NCI-H2107 (cell line): Measurements from ENCODE around the gene DLGAP1.

Experiments used
- DNase-seq: peaks from one replicate; lab custom pipeline; 2025; lab: John Stamatoyannopoulos, UW

DLGAP1 gene

DNA sequence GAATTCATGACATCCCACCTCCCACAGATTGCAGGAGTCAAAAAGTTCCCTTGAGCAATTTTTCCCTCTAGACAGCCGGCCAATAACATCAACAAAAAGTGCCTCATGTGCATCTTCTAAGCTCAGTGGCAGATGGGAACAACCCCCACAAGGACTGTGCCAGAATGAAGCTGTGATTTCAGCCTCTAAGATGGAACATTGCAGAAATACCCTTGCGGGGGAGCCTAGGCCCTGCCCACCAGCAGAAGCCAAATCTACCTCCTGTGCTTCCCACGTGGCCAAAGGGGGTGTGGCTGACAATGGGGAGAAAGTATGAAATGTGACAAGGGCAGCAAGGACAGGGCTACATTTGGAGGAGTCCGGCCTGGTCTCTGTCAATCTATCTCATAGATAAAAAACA, 522.8 kb downstream of the DLGAP1 start:
- DNase-seq = no peak

DNA sequence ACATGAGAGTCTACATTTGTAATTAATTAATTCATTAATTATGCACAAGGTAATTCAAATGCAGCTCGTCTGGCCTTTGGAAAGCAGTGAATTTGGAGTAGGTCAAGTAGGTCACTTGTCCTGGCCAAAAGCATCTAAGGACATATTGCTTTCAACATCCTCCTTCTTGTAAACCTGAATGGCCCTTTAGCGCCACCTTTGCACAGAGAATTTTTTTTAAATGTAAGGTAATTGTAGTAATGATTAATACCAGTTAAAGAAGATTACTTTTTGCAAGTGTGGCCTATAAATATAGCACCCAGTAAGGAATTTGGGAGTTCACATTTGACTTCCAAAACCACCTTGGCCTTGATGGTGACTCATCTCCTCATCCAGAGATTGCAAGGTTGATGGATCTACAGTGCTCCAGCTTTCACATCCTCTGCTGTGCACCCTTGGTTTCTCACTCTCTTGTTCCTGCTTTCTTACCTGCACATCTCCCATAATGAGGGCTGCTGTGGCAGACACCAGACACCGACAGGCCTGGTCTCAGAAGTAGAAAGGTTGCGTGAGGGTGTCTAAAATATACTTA, 523.5 kb downstream of the DLGAP1 start:
- no peak for DNase-seq

DNA sequence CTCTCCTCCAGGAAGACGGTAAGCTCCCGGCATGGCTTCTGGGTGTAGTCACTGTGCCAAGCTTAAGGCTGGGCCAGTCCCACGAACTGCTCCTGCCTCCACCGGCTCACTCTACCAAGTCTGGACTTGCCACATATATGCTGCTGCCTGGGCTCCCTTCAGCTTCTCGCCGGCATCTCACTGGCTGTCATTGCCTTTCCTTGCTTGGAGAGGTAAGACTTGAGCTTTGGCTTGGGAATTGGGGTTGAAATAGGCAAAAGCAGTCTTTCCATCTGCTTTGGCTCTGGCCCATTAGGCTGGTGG, 524.1 kb downstream of the DLGAP1 start:
- DNase-seq = no peak

DNA sequence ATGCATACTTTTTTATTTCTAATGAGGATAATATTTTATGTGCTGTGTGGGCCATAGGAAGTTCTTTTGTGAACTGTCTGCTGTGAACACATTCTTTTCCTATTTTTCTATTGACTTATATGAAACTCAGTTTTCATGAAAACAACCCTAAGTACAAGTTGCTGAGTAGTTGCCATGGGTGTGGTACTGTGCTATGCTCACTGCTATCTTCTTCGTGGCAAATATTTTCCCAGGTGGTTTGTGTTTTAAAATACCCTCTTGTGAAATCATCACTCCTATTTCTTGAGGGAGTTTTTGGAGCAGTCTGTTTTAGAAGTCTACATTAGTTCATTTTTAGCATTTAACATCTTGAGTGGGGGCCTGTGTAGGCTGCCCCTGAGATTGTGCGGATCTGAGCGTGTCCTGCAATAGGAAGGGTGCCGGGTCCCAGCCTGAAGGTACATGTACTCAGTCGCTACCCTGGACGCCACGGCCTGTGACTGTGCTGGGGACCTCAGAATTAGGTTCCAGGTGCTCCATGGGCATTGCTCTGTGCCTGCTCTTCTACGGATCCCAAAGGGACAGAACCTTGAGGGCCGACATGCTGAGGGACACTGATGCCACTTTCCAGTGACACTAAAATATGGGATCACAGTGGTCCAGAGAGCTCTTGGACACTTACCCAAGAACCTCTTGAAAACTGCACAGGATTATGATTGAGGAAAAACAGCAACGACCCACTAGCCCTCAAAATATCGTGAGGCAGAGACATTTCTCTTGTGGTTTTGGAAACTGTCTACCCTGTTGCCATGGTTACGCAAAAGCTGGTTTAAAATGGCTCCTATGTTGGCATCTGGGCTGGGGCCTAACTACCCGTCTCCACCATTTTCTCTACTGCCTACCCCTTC, 524.7 kb downstream of the DLGAP1 start:
- DNase-seq = no peak

DNA sequence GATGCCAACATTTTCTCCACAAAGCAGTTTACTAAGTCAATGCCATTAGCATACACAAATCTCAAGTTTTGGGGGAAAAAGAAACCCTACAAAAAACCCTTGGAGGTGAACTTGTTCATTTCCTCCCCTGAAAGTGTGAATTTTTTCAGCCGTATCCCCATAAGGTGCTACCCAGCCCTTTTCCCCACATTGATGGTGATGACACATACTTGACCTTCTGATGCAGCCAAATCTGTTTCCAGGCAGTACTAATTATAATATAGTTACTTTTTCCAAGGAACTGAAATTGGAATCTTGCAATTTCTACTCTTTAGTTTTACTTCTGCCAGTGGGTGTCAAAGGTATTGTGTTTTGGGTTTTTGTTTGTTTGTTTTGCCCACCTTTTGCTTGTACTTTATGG, 530.7 kb downstream of the DLGAP1 start:
- no peak for DNase-seq

DNA sequence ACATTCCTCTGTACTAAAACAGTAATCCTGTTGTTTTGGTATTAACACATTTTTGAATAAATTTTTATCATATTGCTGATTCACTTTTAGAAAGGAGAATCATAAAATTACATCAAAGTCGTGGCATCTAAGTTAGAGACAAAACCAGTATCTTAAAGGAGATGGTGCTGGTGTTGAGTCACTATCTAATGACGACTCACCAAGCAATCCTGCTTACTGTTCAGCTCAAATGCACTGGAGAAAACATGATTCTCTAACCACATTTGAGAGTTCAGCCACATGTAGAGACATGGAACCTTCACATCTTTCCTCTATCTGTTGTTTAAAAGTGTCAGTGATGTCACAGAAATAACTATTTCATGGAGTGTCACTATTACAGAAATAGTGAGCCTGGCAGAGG, 531.4 kb downstream of the DLGAP1 start:
- no peak for DNase-seq

DNA sequence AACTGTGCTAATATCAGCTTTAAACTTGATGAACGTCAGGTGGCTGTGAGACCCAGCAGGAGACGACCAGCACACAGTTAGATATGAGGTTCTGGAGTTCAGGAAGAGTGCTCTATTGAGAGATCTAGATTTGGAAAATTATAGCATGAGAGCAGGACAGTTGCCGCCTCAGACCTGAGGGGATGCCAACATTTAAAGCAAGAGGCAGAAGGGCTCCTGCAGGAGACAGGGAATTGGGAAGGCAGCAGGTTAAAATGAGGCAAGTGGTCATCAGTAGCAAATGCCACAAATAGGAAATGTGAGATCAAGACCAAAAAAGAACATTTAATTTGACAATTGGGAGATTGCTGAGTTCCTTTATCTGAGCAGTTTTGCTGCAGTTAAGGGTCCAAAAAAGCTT, 533.3 kb downstream of the DLGAP1 start:
- DNase-seq = no peak

DNA sequence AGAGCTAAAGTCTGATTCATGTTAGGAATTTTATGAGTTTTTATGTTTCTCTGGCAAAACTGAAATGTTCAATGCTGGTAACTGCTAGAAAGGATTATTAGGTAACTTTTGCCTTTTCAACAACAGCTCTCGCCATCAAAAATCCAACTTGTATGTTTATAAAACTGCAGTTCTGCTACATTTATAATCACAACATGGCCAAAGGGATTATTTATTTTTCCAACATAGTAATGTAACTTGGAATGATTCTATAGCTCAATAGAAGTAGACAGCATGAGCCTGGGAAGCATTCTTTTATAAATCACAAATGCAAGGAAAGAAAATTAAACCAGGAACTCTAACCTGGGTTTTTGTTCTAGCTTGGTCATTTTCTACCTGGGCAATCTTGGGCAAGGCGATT, 534.3 kb downstream of the DLGAP1 start:
- DNase-seq = no peak

DNA sequence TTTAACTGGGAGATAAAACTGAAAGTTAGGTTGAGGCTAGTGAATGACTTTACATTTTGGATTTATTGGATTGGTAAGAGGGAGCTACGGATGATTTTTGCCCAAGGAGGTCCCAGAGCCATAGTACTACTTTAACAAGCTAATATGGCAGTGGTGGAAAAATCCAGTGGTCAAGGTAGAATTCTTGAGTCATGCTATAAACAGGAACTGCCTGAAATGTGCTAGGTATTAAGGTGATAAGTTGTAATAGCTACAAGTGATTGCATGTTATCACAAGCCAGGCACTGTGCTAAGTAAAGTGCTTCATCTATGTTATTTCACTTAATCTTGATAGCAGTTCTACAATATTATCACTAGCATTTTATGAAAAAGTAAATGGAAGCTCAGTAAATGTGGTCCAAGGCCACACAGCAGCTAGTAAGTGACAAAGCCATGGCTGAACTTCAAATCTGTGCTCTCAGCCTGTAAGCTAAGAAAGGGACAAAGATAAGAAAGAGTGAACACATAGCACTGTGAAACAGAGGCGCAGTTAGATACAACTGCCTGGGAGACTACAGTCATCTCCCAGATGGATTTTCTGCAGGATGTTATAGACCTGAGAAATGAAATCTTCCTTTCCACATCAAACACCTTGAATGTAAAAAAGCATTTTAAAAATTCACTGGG, 535.6 kb downstream of the DLGAP1 start:
- no peak for DNase-seq

DNA sequence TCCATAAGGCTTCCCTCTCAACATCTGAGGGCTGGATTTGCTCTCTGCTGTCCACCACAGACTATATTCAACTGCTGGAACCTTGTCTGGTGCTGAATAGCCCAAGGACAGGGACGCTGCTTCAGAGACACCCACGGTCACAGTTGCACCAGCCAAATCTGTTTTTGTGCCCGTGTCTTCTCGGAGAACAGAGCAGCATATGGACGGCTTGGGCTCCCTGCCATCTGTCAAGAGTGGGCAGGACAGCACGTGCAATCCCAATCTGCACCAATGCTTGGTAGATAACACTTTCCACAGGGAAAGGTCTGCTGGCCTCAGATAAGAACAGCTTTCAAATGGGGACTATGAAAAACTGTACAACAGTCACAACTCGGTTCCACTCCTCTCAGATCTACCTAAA, 539.0 kb downstream of the DLGAP1 start:
- no peak for DNase-seq

DNA sequence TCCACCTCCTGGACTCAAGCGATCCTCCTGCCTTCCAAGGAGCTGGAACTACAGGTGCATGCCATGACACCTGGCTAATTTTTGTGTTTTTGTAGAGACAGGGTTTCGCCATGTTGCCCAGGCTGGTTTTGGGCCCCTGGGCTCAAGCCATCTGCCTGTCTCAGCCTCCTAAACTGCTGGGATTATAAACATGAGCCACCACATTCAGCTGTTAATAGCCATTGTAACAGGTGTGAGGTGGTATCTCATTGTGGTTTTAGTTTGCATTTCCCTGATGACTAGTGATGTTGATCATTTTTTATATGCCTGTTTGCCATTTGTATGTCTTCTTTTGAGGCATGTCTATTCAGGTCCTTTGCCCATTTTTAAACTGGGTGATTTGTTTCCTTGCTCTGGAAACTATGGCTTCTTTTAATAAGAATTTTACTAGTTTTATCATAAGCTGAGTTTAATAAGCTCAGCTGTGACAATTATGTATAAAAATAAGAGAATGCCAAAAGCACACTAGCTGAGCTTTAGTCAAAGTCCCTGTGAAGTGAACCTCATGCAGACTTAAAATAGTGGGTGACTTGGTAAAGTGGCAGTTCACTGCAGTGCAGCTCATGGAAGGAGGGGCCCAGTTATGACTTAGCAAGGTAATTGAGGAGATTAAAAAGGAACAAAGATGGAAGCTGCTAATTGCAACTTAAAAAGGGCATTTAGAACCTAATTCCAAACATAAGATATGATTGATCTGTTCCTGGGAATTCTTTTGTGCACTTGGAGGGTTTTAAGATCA, 540.1 kb downstream of the DLGAP1 start:
- DNase-seq = no peak

DNA sequence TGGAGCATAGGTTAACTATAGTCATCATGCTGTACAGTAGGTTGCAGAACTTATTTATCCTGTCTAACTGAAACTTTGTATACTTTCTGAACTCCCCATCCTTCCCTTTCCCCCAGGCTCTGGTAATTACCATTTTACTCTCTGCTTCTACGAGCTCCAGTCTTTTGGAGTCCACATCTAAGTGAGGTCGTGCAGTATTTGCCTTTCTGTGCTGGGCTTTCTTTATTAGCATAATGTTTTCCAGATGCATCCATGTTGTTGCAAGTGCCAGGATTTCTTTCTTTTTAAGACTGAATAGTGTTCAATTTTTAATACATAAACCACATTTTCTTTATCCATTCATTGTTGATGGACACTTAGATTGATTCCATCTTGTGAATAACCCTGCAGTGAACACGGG, 541.0 kb downstream of the DLGAP1 start:
- DNase-seq = no peak

DNA sequence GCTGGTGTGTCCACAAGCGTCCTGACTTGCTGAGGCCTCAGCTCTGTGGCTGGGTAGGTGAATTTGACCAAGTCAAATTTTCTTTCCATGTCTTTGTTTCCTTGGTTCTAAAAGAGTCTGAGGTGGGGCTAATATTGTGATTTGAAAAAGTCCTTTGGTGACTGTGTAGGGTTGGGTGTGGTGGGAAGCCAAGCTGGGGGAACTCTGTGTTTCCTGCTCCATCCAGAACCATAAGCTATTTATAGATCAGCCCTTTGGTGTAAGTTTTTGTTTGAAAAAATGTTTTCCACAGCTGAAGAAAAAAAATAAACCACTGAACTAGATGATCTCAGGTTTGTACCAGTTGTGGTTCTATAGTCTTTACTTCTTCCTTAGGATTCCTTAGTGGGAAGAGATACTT, 542.4 kb downstream of the DLGAP1 start:
- DNase-seq = no peak

DNA sequence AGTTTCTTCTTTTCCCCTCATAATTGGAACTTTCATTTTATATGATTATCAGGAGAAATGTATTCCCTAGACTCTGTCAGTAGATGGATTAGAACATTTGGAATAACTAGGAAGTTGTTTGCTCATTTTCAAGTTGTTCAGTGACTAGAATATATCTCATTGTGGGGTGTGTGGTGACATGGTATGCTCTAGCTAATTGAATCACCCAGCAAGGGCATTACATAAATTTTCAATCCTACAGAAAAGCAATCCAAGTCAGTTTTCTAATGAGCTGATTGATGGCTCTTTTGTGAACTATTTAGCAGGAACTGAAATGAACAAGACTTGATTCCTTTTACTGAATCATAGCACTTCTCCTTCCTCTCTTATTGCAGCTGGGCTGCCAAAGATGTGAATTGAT, 543.7 kb downstream of the DLGAP1 start:
- DNase-seq = no peak

DNA sequence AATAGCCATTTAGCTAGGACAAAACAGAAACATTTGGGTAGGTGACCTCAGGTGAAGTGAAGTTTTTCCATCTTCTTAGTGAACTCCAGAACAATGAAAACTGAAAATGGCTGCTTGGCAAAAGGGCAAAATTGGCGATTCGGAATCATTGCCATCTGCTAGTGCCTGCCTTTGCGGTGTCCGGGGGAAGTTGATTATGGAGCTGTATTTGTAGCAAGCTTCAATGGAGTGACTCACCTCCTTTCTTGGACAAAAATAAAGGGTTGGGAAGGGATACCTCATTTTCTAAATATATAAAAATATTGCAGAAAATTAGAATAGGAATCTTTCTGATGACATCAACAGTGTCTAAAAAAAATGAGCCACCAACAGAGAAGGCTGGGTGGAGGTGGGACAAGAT, 544.6 kb downstream of the DLGAP1 start:
- no peak for DNase-seq

DNA sequence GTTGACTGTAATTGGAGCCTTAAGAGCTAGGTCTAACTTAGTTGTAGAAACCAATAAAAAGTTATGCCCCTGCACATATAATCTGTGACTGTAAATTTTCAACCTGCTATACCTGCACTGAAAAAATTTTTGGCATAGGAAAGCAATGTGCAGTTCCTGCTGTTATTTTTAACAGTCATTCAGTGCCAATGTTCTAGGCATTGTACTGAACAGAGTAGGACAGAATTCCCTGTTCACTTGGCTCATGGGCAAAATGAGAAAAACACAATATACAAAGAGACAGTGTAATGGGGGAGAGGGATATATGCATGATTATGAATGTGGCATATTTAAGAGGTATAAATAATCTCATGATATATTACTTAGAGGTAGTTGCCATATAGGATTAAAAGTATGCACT, 547.2 kb downstream of the DLGAP1 start:
- no peak for DNase-seq

DNA sequence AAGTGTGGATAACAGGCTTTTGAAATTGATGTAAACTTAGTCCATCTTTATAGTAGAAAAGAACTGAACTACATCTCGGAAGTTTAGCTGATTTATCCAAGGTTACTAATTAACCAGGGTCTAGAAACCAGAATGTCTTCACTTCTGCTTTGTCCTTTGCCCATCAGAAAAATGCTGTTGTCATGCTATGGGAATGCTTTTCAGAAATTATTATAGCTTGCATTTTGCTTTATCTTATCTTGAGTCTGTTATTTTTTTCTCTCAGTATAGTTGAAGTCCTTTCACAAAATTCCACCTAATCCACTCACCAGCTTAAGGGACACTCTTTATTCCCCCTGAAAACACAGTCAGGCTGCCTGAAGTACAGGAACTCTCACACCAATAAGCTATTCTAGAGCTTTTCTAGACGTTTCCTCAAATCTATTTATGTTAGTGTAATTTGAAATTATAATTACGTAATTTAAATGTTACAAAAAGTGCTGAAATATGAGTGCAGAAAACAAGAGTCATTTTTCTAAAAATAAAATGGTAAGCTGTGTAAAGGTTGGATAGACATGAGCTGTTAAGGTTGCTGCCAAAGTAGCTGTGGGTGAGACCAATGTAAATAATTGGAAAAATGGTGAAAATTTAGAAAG, 548.9 kb downstream of the DLGAP1 start:
- DNase-seq = no peak

DNA sequence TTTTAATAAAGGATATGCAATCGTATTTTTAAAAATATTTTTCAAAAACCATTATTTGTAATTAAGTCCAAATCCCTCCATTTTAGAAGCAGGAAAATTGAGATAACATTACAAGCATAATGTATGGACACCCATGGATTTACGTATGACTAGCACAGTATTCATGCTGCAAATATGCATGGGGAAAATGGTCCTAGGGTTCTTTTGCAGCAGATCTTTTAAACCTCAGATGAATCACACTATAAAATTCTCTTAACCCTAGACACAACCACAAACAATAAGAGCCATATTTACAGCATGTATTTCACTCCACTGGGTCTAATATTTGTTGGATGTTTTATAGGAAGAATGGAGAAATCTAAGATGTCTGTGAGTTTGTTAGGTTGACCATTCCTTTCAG, 551.8 kb downstream of the DLGAP1 start:
- no peak for DNase-seq

DNA sequence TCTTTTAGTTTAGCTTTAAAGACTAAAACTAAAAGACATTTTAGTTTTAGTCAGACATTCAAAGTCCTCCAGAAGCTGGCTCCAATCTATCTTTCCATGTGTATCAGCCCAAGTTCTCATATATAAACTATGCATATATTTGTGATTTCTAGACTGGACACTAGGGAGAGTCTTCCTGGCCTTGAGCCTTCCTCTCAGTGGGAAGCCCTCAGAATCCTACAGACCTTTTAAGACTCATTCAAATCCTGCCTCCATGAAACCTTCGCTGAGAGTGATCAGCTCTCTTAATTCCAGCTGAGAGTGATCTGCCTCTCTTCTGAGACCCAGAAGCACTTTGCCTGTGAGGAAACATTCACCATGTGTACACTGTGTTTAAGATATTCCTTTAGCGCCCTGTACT, 552.4 kb downstream of the DLGAP1 start:
- no peak for DNase-seq

DNA sequence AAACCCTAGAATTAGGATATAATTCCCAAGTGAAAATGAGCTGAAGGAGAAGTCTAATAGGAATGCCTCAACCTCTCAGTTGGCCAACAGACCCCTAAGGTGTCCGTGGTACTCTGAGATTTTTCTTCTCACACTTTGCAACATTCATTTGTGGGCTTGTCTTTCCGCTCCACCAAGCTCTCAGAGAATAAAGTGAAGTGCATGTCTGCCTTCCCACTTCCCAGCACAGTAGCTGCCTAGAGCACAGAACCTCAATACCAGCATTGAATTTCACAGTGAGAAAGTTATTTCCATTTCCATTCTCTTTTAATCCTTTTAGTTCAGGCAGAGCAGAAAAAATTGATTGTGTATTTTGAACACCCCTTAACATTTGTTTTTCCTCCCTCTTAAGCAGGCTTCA, 553.3 kb downstream of the DLGAP1 start:
- no peak for DNase-seq

DNA sequence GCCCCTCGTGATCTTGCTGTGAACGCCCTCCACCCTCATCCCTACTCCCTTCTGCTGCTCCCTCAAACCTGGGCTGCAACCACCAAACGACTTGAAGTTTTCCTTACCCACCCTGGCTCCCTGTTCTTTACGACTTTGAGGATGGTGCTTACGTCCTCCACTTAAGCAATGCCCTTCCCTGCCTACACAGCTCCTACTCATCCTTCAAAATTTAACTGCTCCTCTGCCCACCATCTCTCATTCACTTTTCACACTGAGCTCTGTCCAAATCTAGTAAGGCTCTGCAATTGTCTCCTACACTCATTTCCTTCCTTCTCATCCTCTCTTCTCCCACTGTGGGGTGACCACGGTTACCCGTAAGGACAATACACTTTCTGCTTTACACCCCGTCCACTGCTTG, 554.1 kb downstream of the DLGAP1 start:
- no peak for DNase-seq

DNA sequence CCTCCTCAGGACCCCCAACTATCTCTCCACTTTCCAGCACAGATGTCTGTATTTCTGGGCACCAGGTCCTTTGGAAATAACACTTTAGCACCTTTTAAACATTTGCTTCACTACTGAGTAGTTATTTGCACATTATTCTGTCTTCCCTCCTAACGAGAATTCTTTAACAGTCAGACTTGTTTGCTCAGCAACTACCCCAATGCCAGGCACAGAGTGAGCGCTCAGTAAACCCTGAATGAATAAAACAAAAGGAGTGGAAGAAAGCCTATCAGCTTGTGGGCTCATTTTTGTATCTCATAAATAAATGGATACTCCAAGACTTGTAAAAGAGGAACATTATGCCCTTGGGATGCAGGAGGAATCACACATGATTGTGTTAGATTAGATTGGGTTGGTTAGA, 554.8 kb downstream of the DLGAP1 start:
- no peak for DNase-seq
